Endothelial cell of umbilical vein (primary cell): Measurements from ENCODE around the gene CPD.

Experiments used
- CTCF ChIP-seq, 2 donors: IDR thresholded peaks; 1 replicate in 1 of 2; 2 replicates in 1 of 2; pipeline ENCODE4 v1.5.1; 2011; ENCODE audit warnings: low read length in 2 of 2, mild to moderate bottlenecking in 2 of 2, moderate library complexity in 2 of 2, control low read depth in 1 of 2, inconsistent platforms in 1 of 2, low read depth in 1 of 2; ENCODE audit not compliant: insufficient read depth in 1 of 2; ENCODE audit errors: extremely low read depth in 1 of 2
- GATA2 ChIP-seq: IDR thresholded peaks from 2 replicates; pipeline ENCODE4 v1.7.0; 2011; ENCODE audit warnings: low read depth, mild to moderate bottlenecking, moderate library complexity, mixed read lengths, low read length; ENCODE audit not compliant: insufficient read length, insufficient read depth
- JUN ChIP-seq: IDR thresholded peaks from 2 replicates; pipeline ENCODE4 v1.6.1; 2011; ENCODE audit warnings: borderline replicate concordance, low read depth; ENCODE audit not compliant: insufficient read length, insufficient read depth
- POLR2A ChIP-seq: IDR thresholded peaks from 2 replicates; pipeline ENCODE4 v1.6.1; 2012; ENCODE audit warnings: low read depth, mild to moderate bottlenecking, control low read depth, low read length
- POLR2AphosphoS5 ChIP-seq: IDR thresholded peaks from 2 replicates; pipeline ENCODE4 v1.6.1; 2012; ENCODE audit warnings: low read depth, mild to moderate bottlenecking, control low read depth, low read length, moderate library complexity; ENCODE audit not compliant: insufficient read depth
- TF ChIP-seq, protein P1 (sequence below): IDR thresholded peaks from 2 replicates; pipeline ENCODE4 v1.6.1; 2011; ENCODE audit not compliant: insufficient read depth, insufficient read length

- TF ChIP-seq CTCF (IDR thresholded peaks at IDR 0.05; ENCODE audit: extremely low read depth in 1 of 2, insufficient read depth in 1 of 2, low read depth in 1 of 2, low read length in 2 of 2) (peak; percentile 42 to 56), POLR2A (no peak), POLR2AphosphoS5 (no peak), GATA2 (no peak), JUN (no peak)
- TF ChIP-seq, protein P1, sequence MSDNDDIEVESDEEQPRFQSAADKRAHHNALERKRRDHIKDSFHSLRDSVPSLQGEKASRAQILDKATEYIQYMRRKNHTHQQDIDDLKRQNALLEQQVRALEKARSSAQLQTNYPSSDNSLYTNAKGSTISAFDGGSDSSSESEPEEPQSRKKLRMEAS, result no peak
Observed at GRCh38 chr17:30336369-30337171, 42.2 kb upstream of the CPD start.
